ENCODE data around the gene ZNF571.

Gene ZNF571

DNA sequence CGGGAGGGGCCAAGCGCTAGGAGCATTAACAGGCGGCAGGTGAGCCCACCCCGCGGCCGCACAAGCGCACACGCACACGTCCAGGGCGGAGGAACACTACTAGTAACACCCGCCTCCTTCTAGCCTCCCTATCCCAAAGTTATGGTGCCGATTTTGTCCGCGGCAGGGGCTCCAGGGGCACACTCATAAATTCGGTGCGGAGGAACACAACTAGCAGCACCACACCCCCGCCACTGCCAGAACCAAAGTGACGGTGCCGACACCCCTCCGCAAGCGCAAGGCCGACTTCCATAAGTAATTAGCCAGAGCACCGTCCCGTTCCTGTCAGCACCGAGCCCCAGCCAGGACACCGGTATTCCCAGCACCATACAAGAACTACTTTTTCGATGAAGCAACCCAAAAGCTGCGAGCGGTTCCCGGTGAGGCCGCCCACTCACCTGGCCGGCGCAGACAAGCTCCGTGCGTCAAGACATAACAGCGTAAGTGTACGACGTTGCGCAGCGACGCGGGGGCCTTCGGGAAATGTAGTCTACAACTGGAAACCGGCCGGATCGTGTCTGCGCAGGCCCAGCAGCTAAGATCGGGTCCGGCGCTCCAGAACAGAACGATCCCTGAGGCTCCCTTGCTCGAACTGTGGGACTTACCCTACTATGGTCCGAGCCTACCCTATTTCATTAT is at the start of gene ZNF571, which contains the start of gene ZNF540:
Gene ZNF571 (minus strand): TSS at position 489 of the 678 bp plus-strand sequence. CDS start 8,116 bp downstream, outside the sequence.
Gene ZNF540 (plus strand): TSS at position 573 of the 678 bp plus-strand sequence. CDS start 3,572 bp downstream, outside the sequence.
- peak; percentile 76 for DNase-seq

GRCh38 chr19:37635076-37636056 is 40.8 kb upstream of the ZNF571 start:
- no peak for DNase-seq

- DNase-seq: no peak
Measured at GRCh38 chr19:37594982-37595382, 390 bp upstream of the ZNF571 start.

DNA sequence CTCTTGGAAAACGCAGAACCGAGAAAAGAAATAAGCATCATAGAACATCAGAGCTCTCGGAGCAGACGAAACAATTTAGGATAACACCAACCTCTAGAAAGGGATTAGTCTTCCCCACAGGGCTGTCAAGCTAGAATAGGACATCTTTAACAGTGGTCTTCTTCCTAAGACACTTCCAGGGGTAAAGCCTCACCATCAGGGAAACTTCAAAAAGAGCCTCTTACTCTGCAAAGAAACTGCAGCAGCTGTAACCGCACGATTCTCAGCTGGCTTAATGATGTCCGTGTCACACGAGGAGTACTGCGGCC is 642 bp downstream of the ZNF571 start:
- no peak for DNase-seq

GRCh38 chr19:37583340-37583739 is 11.3 kb downstream of the ZNF571 start:
- DNase-seq: peak; percentile 30

DNA sequence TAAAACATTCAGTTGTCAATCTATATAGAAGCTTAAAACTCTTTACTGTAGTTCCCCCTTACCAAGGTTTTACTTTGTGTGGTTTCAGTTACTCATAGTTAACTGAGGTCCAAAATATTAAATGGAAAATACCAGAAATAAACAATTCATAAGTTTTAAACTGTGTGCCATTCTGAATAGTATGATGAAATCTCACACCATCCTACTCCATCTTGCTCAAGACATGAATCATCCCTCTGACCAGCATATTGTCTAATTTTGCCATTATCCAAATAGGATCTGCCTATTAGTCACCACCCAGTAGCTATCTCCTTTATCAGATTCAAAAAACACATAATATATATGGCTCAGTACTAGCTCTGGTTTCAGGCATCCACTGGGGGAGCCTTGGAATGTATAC is 22.4 kb downstream of the ZNF571 start:
- DNase-seq: no peak

GRCh38 chr19:37565370-37565669 is 29.3 kb downstream of the ZNF571 start:
- no peak for DNase-seq

- DNase-seq: no peak
Measured at GRCh38 chr19:37564624-37565369, 29.8 kb downstream of the ZNF571 start.

DNA sequence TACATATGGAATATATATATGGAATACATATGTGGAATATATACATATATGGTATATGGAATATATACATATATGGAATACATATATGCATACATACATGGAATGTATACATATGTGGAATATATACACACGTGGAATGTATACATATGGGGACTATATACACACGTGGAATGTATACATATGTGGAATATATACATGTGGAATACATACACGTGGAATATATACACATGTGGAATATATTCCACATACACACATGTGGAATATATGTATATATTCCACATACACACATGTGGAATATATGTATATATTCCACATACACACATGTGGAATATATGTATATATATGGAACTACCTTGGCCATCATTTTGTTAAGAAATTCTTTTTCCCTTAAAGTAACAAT is 31.1 kb downstream of the ZNF571 start:
- DNase-seq: no peak

DNA sequence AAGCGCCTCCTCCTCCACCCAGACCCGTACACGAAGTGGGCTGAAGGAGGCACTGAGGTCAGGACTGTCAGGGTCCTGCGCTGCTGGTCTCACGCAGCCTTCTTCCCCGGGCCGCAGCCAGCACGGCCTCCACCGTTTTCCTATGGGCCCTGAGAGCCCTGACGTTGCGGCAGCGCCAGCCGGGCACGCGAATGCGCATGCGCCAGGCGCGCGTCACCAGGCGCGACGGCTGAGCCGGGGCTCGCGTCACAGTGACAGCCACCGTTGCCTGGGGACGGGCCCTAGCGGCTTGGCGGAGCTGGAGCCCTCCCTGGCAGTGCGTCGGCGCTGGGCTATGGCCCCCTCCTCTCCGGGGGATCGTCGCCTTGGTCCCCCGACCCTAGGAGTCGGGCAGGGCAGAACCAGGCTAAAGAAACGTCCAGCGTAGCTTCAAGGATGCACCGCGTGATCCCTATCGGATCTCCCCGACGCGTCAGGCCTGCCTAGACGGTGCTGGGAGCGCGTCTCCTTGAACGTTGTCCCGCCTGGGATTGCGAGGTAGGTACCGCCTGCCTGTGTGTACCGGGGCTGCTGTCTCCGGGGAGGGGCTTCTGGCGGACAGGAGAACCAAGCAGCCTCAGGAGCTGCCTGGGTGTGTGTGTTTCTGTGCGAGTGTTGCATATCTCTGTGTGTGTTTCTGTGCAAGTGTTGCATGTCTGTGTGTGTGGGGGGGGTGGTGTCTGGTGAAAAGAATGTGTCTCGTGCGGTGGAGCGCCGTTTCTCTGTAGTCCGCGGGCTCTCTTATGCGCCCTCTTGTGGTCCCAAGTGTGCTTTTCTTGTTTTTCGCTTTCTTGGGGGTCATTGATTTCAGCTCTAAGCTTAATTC is 43.2 kb downstream of the ZNF571 start:
- DNase-seq: peak; percentile 47

- no peak for DNase-seq
Measured at GRCh38 chr19:37537391-37537947, 57.1 kb downstream of the ZNF571 start.

DNA sequence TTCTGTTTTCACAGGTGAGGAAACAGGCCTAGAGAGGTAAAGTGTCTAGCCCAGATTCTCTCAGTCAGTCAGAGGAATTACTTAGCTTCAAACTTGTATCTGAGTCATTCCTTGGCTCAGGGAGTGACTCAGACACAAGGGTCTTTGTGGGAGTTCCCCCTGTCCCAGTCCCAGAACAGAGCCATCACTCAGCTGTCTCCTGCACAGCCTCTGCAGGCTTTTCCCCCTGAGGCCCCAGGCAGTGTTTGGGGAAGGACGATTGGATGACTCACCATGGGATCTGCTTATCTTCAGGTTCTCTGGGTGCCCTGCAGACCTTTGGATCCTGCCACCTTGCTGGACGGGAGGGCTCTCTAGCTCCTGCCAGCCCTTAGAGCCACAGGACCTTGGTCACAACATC is 74.7 kb downstream of the ZNF571 start:
- DNase-seq: peak; percentile 41
